HT-29 (cell line): ENCODE measurements around the gene AFF3. TPM values are rescaled to one million over a fixed set of nuclear protein-coding genes. Genes with fewer than 3 reads are reported as not detected.
A peak's percentile ranks its signal among the peaks of the same experiment; 100 is the strongest.

Experiments used
- DNase-seq: peaks from one replicate; pipeline ENCODE4 v3.0.0-alpha.2; 2015; ENCODE audit warnings: low spot score
- total RNA-seq: library from RNA; depleted of rRNA; stranded (reverse); fragments of >200 nt; shearing (Covaris generic); gene quantifications from 2 replicates; pipeline ENCODE4 v1.2.3, GENCODE V29; 2014

Gene AFF3
- total RNA-seq, 1 experiment from 2014 or later, result not detected

- peak; percentile 83 for DNase-seq
Observed at GRCh38 chr2:99559075-99559662, 583.2 kb downstream of the AFF3 start.

GRCh38 chr2:99555404-99555803 is 587.0 kb downstream of the AFF3 start:
- no peak for DNase-seq

GRCh38 chr2:99554871-99555270 is 587.5 kb downstream of the AFF3 start:
- no peak for DNase-seq

DNA sequence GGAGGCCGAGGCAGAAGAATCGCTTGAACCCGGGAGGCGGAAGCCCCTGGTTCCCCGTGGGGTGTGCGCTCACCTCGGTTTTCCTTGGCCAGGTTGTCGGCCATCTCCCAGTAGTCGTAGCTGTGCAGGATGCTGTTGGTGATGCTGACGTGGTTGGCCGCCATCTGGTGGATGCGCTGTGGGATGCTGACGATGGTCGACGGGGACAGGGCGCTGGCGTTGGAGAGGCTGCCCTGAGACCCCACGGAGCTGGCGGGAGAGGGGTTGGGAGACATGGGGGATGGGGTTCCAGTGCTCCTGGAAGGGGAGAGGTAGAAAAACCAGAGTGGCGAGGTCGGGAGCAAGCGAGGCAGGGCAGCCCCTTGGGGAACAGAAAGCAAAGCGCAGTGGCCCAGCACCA is 588.2 kb downstream of the AFF3 start:
- no peak for DNase-seq

DNA sequence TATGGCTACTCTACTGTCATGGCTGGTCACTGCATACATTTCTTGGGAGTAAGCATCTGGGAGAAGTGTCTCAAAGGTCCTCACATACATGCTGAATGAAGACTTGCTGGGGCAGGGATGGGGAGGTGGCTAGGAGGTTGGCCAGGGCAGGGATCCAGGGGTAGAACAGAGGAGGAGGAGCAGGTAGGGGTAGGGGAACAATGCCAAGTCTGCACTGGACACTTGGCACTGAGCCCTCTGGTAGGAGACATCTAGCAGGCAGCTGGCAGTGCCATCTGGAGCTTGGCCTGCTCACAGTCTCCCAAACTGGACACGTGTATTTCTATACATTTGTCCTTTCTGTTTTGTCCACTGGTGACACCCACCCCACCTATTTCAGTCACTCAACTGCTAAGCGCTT is 589.9 kb downstream of the AFF3 start:
- no peak for DNase-seq

DNA sequence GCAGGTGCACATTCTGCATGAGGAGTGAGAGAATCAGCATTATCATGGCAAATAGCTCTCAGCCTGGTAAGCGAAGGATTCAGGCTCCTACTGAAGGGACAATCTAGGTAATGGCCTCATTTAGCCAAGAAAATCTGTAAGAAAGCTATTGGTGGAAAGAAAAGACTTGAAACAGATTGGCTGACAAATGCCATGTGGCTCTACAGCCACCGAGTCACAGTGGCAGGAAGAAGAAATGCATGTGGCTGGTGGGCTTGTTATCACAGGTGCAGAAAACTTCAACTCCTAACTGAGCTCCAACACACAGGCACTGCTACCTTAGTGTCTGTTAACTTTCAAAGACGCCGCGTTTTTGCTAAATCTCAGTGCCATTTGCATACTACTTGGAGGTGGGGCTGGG is 592.0 kb downstream of the AFF3 start:
- DNase-seq, result no peak

DNA sequence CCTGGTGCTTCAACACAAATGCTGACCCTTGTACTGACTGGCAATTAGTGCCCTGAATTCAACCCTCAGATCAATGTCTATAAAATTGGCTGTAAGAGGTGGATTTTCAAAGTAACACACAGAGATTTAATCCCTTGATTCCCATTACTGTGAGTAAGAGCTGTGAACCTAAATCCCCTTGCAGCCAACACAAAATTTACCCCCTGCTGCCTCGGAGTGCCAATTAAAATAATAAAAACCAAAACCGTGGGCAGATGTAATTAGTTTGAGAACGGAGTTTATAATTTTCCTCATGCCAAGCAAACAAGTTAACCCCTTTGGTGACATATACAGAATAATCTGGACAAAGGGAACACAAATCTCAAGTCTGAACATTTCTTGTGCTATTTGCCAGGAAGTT is 596.8 kb downstream of the AFF3 start:
- DNase-seq, result no peak

GRCh38 chr2:99545066-99545465 is 597.3 kb downstream of the AFF3 start:
- DNase-seq, result no peak

- no peak for DNase-seq
Observed at GRCh38 chr2:99544608-99545007, 597.8 kb downstream of the AFF3 start.

GRCh38 chr2:99543247-99543646 is 599.1 kb downstream of the AFF3 start:
- no peak for DNase-seq

GRCh38 chr2:99537910-99538485 is 604.4 kb downstream of the AFF3 start:
- DNase-seq, result no peak

GRCh38 chr2:99524056-99524455 is 618.3 kb downstream of the AFF3 start:
- DNase-seq, result no peak

GRCh38 chr2:99522157-99522556 is 620.2 kb downstream of the AFF3 start:
- no peak for DNase-seq

DNA sequence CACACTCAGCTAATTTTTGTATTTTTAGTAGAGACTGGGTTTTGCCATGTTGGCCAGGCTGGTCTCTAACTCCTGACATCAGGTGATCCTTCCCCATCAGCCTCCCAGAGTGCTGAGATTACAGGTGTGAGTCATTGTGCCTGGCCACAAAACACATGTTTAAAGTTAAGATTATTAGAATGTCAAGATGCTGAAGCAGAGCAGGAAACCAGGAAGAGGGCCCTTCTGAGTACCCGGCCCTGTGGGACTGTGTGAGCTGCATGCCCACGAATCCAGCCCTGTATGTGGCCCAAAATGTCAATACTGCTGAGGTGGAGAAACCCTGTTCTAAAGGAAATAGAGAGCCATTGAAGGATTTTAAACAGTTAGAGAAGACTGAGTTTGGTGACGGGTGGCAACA is 621.6 kb downstream of the AFF3 start:
- DNase-seq, result no peak

DNA sequence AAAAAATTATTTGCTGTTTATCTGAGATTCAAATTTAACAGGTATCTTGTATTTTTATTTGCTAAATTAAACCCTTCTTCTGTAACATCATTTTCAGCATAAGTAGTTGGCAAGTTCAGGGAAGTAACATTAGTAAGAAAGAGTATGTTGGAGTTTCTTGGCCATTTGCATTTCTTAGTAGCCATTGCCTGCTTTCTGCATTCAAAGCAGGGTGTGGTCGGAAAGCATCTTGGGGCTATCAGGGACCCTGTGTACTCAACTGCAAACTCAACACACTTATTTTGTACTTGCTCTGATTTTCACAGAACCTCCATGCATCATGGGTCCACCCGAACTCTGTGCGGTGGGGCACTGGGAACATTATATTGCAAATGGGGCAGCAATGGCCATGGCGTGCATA is 622.2 kb downstream of the AFF3 start:
- no peak for DNase-seq

- no peak for DNase-seq
Observed at GRCh38 chr2:99514357-99514756, 628.0 kb downstream of the AFF3 start.

DNA sequence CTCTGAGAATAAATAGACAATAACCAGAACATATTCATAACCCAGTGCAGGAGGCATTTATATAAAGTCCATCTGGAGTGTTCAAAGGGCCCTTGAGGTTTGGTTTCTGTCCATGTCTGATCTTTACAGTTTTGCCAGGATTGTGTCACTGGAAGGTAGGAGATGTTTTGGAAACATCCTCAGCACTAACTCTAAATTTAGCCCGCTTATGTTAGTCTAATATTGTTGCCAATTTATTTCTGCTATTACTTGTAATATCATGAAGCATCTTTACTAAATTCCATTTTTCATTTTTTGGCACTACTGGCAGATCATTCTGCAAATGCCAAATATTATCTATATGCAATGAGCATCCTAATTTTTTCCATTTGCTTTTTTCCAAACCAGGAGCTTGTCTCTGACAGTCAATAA is 630.2 kb downstream of the AFF3 start:
- no peak for DNase-seq

GRCh38 chr2:99509387-99509786 is 633.0 kb downstream of the AFF3 start:
- DNase-seq, result no peak

DNA sequence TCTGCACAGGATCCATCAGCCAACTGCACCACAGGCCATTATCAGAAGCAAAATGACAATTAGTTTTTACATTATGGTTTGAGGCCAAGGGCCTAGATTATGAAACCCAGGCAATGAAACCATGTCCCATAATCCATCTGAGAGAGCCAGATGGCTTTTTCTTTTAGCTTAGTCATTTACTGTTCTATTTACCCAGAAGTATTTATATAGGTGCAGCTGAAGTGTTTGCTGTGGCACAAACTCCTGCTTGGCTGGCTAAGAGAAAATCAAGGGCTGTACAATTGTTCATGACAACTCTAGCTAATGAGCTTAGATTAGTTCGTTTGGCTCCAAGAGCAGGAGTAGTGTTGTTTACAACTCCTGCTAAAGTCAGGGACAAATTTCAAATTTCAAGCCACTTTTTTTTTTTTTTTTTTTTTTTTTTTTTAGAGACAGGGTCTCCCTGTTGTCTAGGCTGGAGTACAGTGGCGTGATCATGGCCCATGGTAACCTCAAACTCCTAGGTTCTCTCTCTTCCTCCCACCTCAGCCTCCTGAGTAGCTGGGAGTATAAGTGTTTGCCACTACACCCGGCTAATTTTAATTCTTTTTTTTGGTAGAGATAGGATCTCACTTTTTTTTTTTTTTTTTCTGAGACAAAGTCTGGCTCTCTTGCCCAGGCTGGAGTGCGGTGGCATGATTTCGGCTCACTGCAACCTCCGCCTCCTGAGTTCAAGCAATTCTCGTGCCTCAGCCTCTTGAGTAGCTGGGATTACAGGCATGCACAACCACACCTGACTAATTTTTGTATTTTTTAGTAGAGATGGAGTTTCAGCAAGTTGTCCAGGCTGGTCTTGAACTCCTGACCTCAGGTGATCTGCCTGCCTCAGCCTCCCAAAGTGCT is 634.2 kb downstream of the AFF3 start:
- no peak for DNase-seq

GRCh38 chr2:99504844-99505584 is 637.4 kb downstream of the AFF3 start:
- no peak for DNase-seq

DNA sequence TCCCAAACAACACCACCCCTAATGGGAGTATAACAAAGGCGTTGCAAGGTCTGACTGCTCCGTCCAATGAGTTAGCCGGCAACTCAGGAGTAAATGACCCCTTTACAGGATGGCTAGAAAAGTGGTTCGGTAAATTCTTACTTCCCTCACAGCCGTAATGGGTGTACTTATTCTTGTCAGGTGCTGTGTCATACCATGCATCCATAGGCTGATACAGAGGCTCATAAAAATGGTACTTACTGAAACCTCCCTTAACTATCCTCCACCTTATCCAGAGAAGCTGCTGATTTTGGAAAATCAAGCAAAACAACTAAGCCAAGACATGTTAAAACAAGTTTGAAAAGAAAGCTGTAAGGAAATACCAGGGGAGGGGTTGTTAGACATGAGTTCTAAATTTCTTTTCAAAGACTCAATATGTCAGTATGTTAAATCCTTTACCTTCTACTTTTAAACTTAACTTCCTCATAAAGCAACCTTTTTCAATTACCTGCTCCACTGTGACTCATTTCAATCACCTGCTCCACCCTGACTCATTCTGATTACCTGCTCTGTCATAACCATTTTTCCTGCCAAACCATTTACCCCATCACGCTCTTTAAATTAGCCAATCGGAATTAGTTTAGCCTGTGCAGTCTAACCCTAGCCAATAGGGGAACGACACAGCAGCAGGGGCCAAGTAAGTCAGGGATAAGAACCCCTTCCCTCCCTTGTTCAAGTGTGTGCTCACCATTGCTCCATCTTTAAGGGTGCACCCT is 638.6 kb downstream of the AFF3 start:
- DNase-seq, result peak; percentile 49
